Endothelial cell of umbilical vein (primary cell): ENCODE results near the gene CCDC187. TPM values are rescaled to one million over a fixed set of nuclear protein-coding genes. Genes with fewer than 3 reads are reported as not detected.

Experiments used
- BruUV-seq: library from RNA; stranded (reverse); fragments of 400-500 nt; replicated peaks from 2 replicates; lab custom pipeline; 2021; lab: Mats Ljungman, UMichigan
- CTCF ChIA-PET: fragments of 300-600, 350-600 bp; sonication (Branson Sonifier 250); formaldehyde crosslinking; loops from one replicate; lab custom pipeline; 2021; ENCODE audit warnings: antibody characterized with exemption, inconsistent platforms; lab: Charles Lee
- POLR2A ChIA-PET: fragments of 300-600, 350-600 bp; sonication (Branson Sonifier 250); formaldehyde crosslinking; loops from one replicate; lab custom pipeline; 2021; ENCODE audit warnings: antibody characterized with exemption, inconsistent platforms; lab: Charles Lee
- DNase-seq: peaks from one replicate; pipeline ENCODE4 v3.0.0-alpha.2; 2011; ENCODE audit warnings: low read depth, low spot score
- FAIRE-seq: peaks from 2 replicates; lab custom pipeline; 2011; peaks lifted over from hg19 to GRCh38; lab: Jason Lieb, UNC
- H2AFZ ChIP-seq: 2 replicates; pipeline ENCODE4 v1.6.0; 2012; ENCODE audit warnings: low read depth, low read length, control low read depth, inconsistent platforms
- H3K27ac ChIP-seq: 2 replicates; pipeline ENCODE4 v1.5.1; 2011; ENCODE audit warnings: low read depth, mild to moderate bottlenecking, control low read depth, low read length, moderate library complexity; ENCODE audit not compliant: insufficient read depth
- H3K27me3 ChIP-seq, 2 experiments: 2 replicates each; pipeline versions ENCODE4 v1.6.0 to v1.6.1; 2011; ENCODE audit warnings: low read length in 2 of 2, mixed read lengths in 1 of 2; ENCODE audit not compliant: control insufficient read depth in 2 of 2, insufficient read depth in 2 of 2
- H3K36me3 ChIP-seq, 2 experiments: 2 replicates in 1 of 2; 3 replicates in 1 of 2; pipeline ENCODE4 v1.5.1; 2011; ENCODE audit warnings: low read length in 2 of 2, mild to moderate bottlenecking in 1 of 2, moderate library complexity in 1 of 2; ENCODE audit not compliant: control insufficient read depth in 2 of 2, insufficient read depth in 2 of 2; ENCODE audit errors: extremely low read depth in 1 of 2
- H3K4me1 ChIP-seq: 3 replicates; pipeline ENCODE4 v1.5.1; 2011; ENCODE audit warnings: mild to moderate bottlenecking, low read length; ENCODE audit not compliant: control insufficient read depth, insufficient read depth; ENCODE audit errors: extremely low read depth
- H3K4me2 ChIP-seq: 2 replicates; pipeline ENCODE4 v1.6.1; 2011; ENCODE audit warnings: low read length, control low read depth, mixed read lengths; ENCODE audit not compliant: insufficient read depth
- H3K4me3 ChIP-seq, 3 experiments: fragments of 200-600 bp in 1 of 3; sonication (generic), shearing (Covaris generic) in 1 of 3; replicated peaks in 1 of 3; 2 replicates each; pipeline ENCODE4 v1.5.1; 2011 to 2016; ENCODE audit warnings: control low read depth in 3 of 3, low read length in 3 of 3, mild to moderate bottlenecking in 2 of 3, inconsistent platforms in 1 of 3, low read depth in 1 of 3, moderate library complexity in 1 of 3; ENCODE audit not compliant: insufficient read depth in 1 of 3
- H3K79me2 ChIP-seq: 2 replicates; pipeline ENCODE4 v1.6.0; 2012; ENCODE audit warnings: low read length, inconsistent platforms; ENCODE audit not compliant: control insufficient read depth, insufficient read depth
- H3K9ac ChIP-seq: replicated peaks from 2 replicates; pipeline ENCODE3; 2011; ENCODE audit warnings: low read length, control low read depth; ENCODE audit not compliant: insufficient read depth; ENCODE audit errors: extremely low read depth
- H3K9me1 ChIP-seq: replicated peaks from 3 replicates; pipeline ENCODE4 v1.6.0; 2011; ENCODE audit warnings: mild to moderate bottlenecking, low read length; ENCODE audit not compliant: control insufficient read depth, insufficient read depth; ENCODE audit errors: extremely low read depth
- H3K9me3 ChIP-seq: replicated peaks from 2 replicates; pipeline ENCODE4 v1.5.1; 2012; ENCODE audit warnings: low read length, inconsistent platforms; ENCODE audit not compliant: control insufficient read depth, insufficient read depth
- H4K20me1 ChIP-seq: replicated peaks from 2 replicates; pipeline ENCODE3; 2011; ENCODE audit warnings: mild to moderate bottlenecking, low read length; ENCODE audit not compliant: control insufficient read depth, insufficient read depth; ENCODE audit errors: extremely low read depth
- EZH2 ChIP-seq: IDR thresholded peaks from 2 replicates; pipeline ENCODE4 v1.6.1; 2012; ENCODE audit warnings: borderline replicate concordance, low read depth, mild to moderate bottlenecking, moderate library complexity, low read length, inconsistent platforms; ENCODE audit not compliant: severe bottlenecking
- FOS ChIP-seq: IDR thresholded peaks from 2 replicates; pipeline ENCODE4 v1.6.1; 2011; ENCODE audit warnings: mild to moderate bottlenecking, low read length, moderate library complexity, borderline replicate concordance; ENCODE audit not compliant: insufficient read depth
- GATA2 ChIP-seq: IDR thresholded peaks from 2 replicates; pipeline ENCODE4 v1.7.0; 2011; ENCODE audit warnings: low read depth, mild to moderate bottlenecking, moderate library complexity, mixed read lengths, low read length; ENCODE audit not compliant: insufficient read length, insufficient read depth
- JUN ChIP-seq: IDR thresholded peaks from 2 replicates; pipeline ENCODE4 v1.6.1; 2011; ENCODE audit warnings: borderline replicate concordance, low read depth; ENCODE audit not compliant: insufficient read length, insufficient read depth
- MYC ChIP-seq: IDR thresholded peaks from one replicate; pipeline ENCODE4 v1.6.1; 2011; ENCODE audit warnings: mild to moderate bottlenecking, low read depth, low read length
- POLR2A ChIP-seq: IDR thresholded peaks from 2 replicates; pipeline ENCODE4 v1.6.1; 2012; ENCODE audit warnings: low read depth, mild to moderate bottlenecking, control low read depth, low read length
- POLR2AphosphoS5 ChIP-seq: IDR thresholded peaks from 2 replicates; pipeline ENCODE4 v1.6.1; 2012; ENCODE audit warnings: low read depth, mild to moderate bottlenecking, control low read depth, low read length, moderate library complexity; ENCODE audit not compliant: insufficient read depth
- dilution Hi-C: fragments of 300-500 bp; cut with MboI; formaldehyde crosslinking; loops from one replicate; pipeline ENCODE4 v1.15.0; 2019; ENCODE audit warnings: low sequenced_read_pairs; ENCODE audit not compliant: extremely low pct_ligation_motif_present
- intact Hi-C: fragments of 100-400 bp; cut with micrococcal nuclease; formaldehyde crosslinking; loops from one replicate; pipeline ENCODE4 v1.10.0; 2022
- polyA plus RNA-seq, 4 experiments: library from polyadenylated mRNA; depleted of rRNA in 3 of 4; stranded (reverse) in 3 of 4; unstranded in 1 of 4; fragments of >200 nt; gene quantifications; 2 replicates each; pipeline versions ENCODE4 v1.2.1 to v1.2.3, GENCODE V29; 2011 to 2012; ENCODE audit warnings: missing spikeins in 1 of 4
- total RNA-seq: library from RNA; stranded (reverse); gene quantifications from 2 replicates; pipeline ENCODE4 v1.2.3, GENCODE V29; 2021
- TF ChIP-seq, protein P1 (sequence below), 2 donors: IDR thresholded peaks; 1 replicate in 1 of 2; 2 replicates in 1 of 2; pipeline ENCODE4 v1.5.1; 2011; ENCODE audit warnings: low read length in 2 of 2, mild to moderate bottlenecking in 2 of 2, moderate library complexity in 2 of 2, control low read depth in 1 of 2, inconsistent platforms in 1 of 2, low read depth in 1 of 2; ENCODE audit not compliant: insufficient read depth in 1 of 2; ENCODE audit errors: extremely low read depth in 1 of 2
- TF ChIP-seq, protein P2 (sequence below): IDR thresholded peaks from 2 replicates; pipeline ENCODE4 v1.6.1; 2011; ENCODE audit not compliant: insufficient read depth, insufficient read length

CCDC187 gene
- total and polyA plus RNA-seq, 2 donors (not counting 3 experiments of a cell fraction or from before 2014, with no cell fraction given) = not detected

DNA sequence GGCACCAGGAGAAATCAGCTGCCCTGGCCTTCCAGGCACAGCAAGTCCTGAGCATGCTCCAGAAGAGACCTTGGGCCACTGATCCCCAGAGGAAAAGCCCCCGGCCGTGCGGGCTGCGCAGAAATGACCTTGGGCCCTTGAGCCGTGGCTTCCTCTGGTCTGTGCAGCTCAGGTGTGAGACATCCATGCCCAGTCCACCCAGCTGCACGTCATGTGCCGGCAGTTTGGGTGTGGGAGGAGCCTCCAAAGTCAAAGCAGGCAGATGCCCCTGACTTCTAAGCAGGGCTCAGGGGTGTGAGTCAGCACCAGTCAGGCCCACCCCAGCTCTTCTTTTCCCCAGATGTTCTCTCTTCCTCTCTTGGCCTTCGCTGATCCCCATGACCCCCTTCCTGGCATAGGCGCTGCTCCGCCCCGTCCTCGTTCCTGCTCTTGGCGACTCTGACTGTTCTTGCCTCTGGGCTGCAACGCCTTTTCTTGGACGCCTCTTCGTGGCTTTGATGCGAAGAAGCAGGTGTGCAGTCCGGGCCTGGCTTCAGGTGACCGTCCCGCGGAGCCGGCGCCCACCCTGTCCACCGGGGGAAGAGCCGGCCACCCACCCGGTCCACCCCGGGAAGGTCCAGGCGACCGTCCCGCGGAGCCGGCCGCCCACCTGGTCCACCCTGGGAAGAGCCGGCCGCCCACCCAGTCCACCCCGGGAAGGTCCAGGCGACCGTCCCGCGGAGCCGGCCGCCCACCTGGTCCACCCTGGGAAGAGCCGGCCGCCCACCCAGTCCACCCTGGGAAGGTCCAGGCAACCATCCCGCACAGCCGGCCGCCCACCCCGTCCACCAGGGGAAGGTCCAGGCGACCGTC lies 52.4 kb downstream of the CCDC187 start:
- intact Hi-C loops = no loop called here
- H3K9me1 ChIP-seq = no peaks in the 10 kb centered on the region
- DNase-seq (no peak), FAIRE-seq (no peak)
- no peaks in the 10 kb centered on the region for H3K4me1 ChIP-seq
- no peak overlapping the region for H3K4me3 ChIP-seq
- no peaks in the 10 kb centered on the region for H3K79me2 ChIP-seq
- CTCF ChIA-PET = interaction anchor here (1.7 kb wide), 1 partner anchor 16 kb away, joined by 4 read pairs; no protein-coding TSS in a partner anchor
- H3K4me2 ChIP-seq = no peak overlapping the region
- dilution Hi-C loops = no loop called here
- H3K27ac ChIP-seq = no peak overlapping the region
- peaks cover 0 to 8% of the 10 kb centered on the region in 2 experiments for H3K27me3 ChIP-seq
- no TSS peak for BruUV-seq
- H4K20me1 ChIP-seq = no peaks in the 10 kb centered on the region
- no peak overlapping the region for H3K9ac ChIP-seq
- no peak for TF ChIP-seq EZH2
- no peak for TF ChIP-seq JUN
- TF ChIP-seq, protein P1, sequence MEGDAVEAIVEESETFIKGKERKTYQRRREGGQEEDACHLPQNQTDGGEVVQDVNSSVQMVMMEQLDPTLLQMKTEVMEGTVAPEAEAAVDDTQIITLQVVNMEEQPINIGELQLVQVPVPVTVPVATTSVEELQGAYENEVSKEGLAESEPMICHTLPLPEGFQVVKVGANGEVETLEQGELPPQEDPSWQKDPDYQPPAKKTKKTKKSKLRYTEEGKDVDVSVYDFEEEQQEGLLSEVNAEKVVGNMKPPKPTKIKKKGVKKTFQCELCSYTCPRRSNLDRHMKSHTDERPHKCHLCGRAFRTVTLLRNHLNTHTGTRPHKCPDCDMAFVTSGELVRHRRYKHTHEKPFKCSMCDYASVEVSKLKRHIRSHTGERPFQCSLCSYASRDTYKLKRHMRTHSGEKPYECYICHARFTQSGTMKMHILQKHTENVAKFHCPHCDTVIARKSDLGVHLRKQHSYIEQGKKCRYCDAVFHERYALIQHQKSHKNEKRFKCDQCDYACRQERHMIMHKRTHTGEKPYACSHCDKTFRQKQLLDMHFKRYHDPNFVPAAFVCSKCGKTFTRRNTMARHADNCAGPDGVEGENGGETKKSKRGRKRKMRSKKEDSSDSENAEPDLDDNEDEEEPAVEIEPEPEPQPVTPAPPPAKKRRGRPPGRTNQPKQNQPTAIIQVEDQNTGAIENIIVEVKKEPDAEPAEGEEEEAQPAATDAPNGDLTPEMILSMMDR (IDR thresholded peaks at IDR 0.05; ENCODE audit: extremely low read depth in 1 of 2, insufficient read depth in 1 of 2, low read depth in 1 of 2, low read length in 2 of 2) = no peak
- no peak for TF ChIP-seq POLR2A
- TF ChIP-seq FOS = no peak
- TF ChIP-seq, protein P2, sequence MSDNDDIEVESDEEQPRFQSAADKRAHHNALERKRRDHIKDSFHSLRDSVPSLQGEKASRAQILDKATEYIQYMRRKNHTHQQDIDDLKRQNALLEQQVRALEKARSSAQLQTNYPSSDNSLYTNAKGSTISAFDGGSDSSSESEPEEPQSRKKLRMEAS = no peak
- no peak for TF ChIP-seq POLR2AphosphoS5
- no peak for TF ChIP-seq MYC
- no peak for TF ChIP-seq GATA2
- POLR2A ChIA-PET = no interaction called here
- H3K36me3 ChIP-seq = no peaks in the 10 kb centered on the region
- H2AFZ ChIP-seq = no peak overlapping the region
- H3K9me3 ChIP-seq = no peaks in the 10 kb centered on the region
